Measurements from ENCODE around the gene JDP2. TPM values are rescaled to one million over a fixed set of nuclear protein-coding genes. Genes with fewer than 3 reads are reported as not detected.

The JDP2 gene
- total RNA-seq, 1 experiment from 2014 or later, result 22.8 TPM

DNA sequence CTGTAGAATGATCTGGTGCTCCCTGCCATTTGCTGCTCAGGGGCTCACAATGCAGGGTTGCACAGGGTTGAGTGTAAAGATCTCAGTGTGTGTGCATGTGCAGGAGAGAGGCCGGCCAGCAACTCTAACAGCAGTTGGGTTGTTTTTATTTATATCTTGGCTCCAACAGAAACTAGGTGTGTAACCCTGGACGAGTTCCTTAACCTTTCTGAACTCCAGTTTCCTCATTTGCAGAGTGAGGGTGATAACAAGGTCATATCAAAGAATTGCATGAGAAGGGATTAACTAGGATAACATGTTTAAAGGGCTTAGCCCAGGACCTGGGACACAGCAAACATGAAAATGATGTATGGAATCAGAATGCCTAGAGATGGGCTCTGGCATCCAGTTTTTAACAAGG is 14.8 kb upstream of the JDP2 start:
- H3K9me3 Mint-ChIP-seq, result 0 out of 5 replicates have a peak, but pooled peaks cover 0 to 3% of the 10 kb centered on the region in 2 experiments
- no peaks in the 10 kb centered on the region for H3K23me2 ChIP-seq (ENCODE audit: insufficient read length, low read depth, low read length, poor library complexity, severe bottlenecking)
- no peak overlapping the region for H3K27ac ChIP-seq (ENCODE audit: insufficient read length, low read depth, low read length)
- no peak overlapping the region for H4K5ac ChIP-seq (ENCODE audit: insufficient read length, low read depth, low read length)
- H3T11ph ChIP-seq (ENCODE audit: low read length), result no peak overlapping the region
- no peaks in the 10 kb centered on the region for H3K79me2 ChIP-seq (ENCODE audit: insufficient read depth, low read length)
- H3K27ac Mint-ChIP-seq, result peak overlapping the region in 1 of 3 experiments; percentile 90; a peak in 1 of 7 replicates
- no peak overlapping the region for H3K9ac ChIP-seq (ENCODE audit: extremely low read depth, insufficient read length, low read length)
- no peak overlapping the region for H3K23ac ChIP-seq (ENCODE audit: insufficient read length, low read depth, low read length)
- peaks cover 5% of the 10 kb centered on the region; the same call in 1 of the 2 replicates for H3K4me1 ChIP-seq (ENCODE audit: insufficient read depth, low read length)
- H3K4ac ChIP-seq (ENCODE audit: low read depth, low read length), result no peak overlapping the region
- no peak overlapping the region for H3K14ac ChIP-seq (ENCODE audit: insufficient read depth, low read length)
- TF ChIP-seq, protein P1, sequence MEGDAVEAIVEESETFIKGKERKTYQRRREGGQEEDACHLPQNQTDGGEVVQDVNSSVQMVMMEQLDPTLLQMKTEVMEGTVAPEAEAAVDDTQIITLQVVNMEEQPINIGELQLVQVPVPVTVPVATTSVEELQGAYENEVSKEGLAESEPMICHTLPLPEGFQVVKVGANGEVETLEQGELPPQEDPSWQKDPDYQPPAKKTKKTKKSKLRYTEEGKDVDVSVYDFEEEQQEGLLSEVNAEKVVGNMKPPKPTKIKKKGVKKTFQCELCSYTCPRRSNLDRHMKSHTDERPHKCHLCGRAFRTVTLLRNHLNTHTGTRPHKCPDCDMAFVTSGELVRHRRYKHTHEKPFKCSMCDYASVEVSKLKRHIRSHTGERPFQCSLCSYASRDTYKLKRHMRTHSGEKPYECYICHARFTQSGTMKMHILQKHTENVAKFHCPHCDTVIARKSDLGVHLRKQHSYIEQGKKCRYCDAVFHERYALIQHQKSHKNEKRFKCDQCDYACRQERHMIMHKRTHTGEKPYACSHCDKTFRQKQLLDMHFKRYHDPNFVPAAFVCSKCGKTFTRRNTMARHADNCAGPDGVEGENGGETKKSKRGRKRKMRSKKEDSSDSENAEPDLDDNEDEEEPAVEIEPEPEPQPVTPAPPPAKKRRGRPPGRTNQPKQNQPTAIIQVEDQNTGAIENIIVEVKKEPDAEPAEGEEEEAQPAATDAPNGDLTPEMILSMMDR (conservative IDR thresholded peaks at IDR 0.05), result no peak
- H3K56ac ChIP-seq (ENCODE audit: insufficient read length, low read depth, low read length), result no peak overlapping the region
- H3K4me2 ChIP-seq (ENCODE audit: insufficient read depth, insufficient read length, low read length), result no peak overlapping the region
- no peak overlapping the region for H3K18ac ChIP-seq (ENCODE audit: insufficient read length, low read depth, low read length)
- H2AK5ac ChIP-seq (ENCODE audit: insufficient read length, low read length), result no peak overlapping the region
- H3K4me1 Mint-ChIP-seq, result peaks cover 32 to 34% of the 10 kb centered on the region in 2 experiments
- H2BK15ac ChIP-seq (ENCODE audit: low read depth, low read length), result no peak overlapping the region
- no peaks in the 10 kb centered on the region for H4K20me1 ChIP-seq (ENCODE audit: control insufficient read depth, insufficient read depth, insufficient read length)
- H2AFZ ChIP-seq (ENCODE audit: low read length), result no peak overlapping the region
- WGBS (ENCODE audit: extremely low coverage, insufficient read length, low lambda C conversion rate), result no CpG with 5 or more reads among the region's 2 CpGs
- no peaks in the 10 kb centered on the region; a peak in 1 of 7 replicates for H3K36me3 Mint-ChIP-seq (ENCODE audit: insufficient read depth in 1 of 3, low read depth in 3 of 3)
- H3K79me1 ChIP-seq (ENCODE audit: insufficient read depth, low read depth, low read length, poor library complexity, severe bottlenecking), result no peaks in the 10 kb centered on the region
- no peak overlapping the region for H2BK5ac ChIP-seq (ENCODE audit: insufficient read length, low read length)
- H3K4me3 Mint-ChIP-seq, result no peak overlapping the region
- no peaks in the 10 kb centered on the region for H3K27me3 ChIP-seq (ENCODE audit: insufficient read depth, low read length)
- H3K27me3 Mint-ChIP-seq (ENCODE audit: low read depth), result peaks cover 3% of the 10 kb centered on the region
- DNase-seq, result no peak
- H2BK20ac ChIP-seq (ENCODE audit: low read depth, low read length, poor library complexity, severe bottlenecking), result no peak overlapping the region
- no peak overlapping the region for H4K91ac ChIP-seq (ENCODE audit: insufficient read length, low read depth, low read length)
- no peak overlapping the region for H4K8ac ChIP-seq (replicated peaks; ENCODE audit: insufficient read length, low read depth, low read length)
- no peaks in the 10 kb centered on the region for H3K9me3 ChIP-seq (ENCODE audit: control insufficient read depth, low read depth, low read length)
- no peak overlapping the region for H2BK120ac ChIP-seq (ENCODE audit: low read depth, low read length, poor library complexity, severe bottlenecking)
- H2BK12ac ChIP-seq (ENCODE audit: insufficient read length, low read depth, low read length), result no peak overlapping the region
